PC-9 (cell line): ENCODE measurements around the gene OR4F15.

Experiments
- CTCF ChIP-seq: fragments of 200-600 bp; sonication (generic); conservative IDR thresholded peaks from 2 replicates; pipeline ENCODE4 v1.6.1; 2017; ENCODE audit warnings: mixed run types, antibody characterized with exemption, mild to moderate bottlenecking, moderate library complexity
- EZH2 ChIP-seq: fragments of 200-600 bp; sonication (generic); IDR thresholded peaks from 2 replicates; pipeline ENCODE4 v1.8.0; 2017; ENCODE audit warnings: antibody characterized with exemption, low read depth

- TF ChIP-seq CTCF (peak; percentile 47; the same call in 1 of the 2 replicates), EZH2 (no peak)
Observed at GRCh38 chr15:101773496-101774100, 38.4 kb upstream of the OR4F15 start.
